ENCODE measurements around the gene COL27A1. TPM values are rescaled to one million over a fixed set of nuclear protein-coding genes. Genes with fewer than 3 reads are reported as not detected.

Gene COL27A1
- total RNA-seq, 1 donor from 2014 or later = 4.3 TPM

GRCh38 chr9:114313186-114313585 is 157.8 kb downstream of the COL27A1 start:
- no peak overlapping the region for H3K27ac Mint-ChIP-seq
- no peaks in the 10 kb centered on the region for H3K9me3 ChIP-seq (ENCODE audit: low read depth)

GRCh38 chr9:114314256-114314867 is 159.0 kb downstream of the COL27A1 start:
- TF ChIP-seq EZH2 (IDR thresholded peaks at IDR 0.05) (no peak), CTCF (IDR thresholded peaks at IDR 0.05) (no peak), EZH2phosphoT487 (IDR thresholded peaks at IDR 0.05) (no peak)
- no peaks in the 10 kb centered on the region for H3K27me3 ChIP-seq

More at GRCh38 chr9:114313186-114313585, 157.8 kb downstream of the COL27A1 start:
- no peak overlapping the region for H3K4me2 ChIP-seq
- H4K20me1 ChIP-seq (ENCODE audit: low read depth) = no peaks in the 10 kb centered on the region
- peaks cover 6% of the 10 kb centered on the region for H3F3A ChIP-seq (ENCODE audit: low read depth)
- Mint-ChIP-seq H3K4me3 (no peak overlapping the region), H3K36me3 (peaks cover 2% of the 10 kb centered on the region), H3K9me3 (no peaks in the 10 kb centered on the region), H3K27me3 (ENCODE audit: insufficient read depth, low read depth) (peaks cover 8% of the 10 kb centered on the region), H3K4me1 (peaks cover 9% of the 10 kb centered on the region)
- H3K36me3 ChIP-seq = no peaks in the 10 kb centered on the region
- no peaks in the 10 kb centered on the region for H3K27me3 ChIP-seq
- H3K4me1 ChIP-seq = peaks cover 8% of the 10 kb centered on the region
- H3K4me3 ChIP-seq = no peak overlapping the region
- TF ChIP-seq EZH2 (IDR thresholded peaks at IDR 0.05) (no peak), EZH2phosphoT487 (IDR thresholded peaks at IDR 0.05) (no peak), CTCF (IDR thresholded peaks at IDR 0.05) (no peak)
- no peak overlapping the region for H3K9ac ChIP-seq
- no peak for DNase-seq (ENCODE audit: low spot score)
- no peaks in the 10 kb centered on the region for H3K79me2 ChIP-seq (ENCODE audit: low read depth)
- H3K27ac ChIP-seq = no peak overlapping the region
- H2AFZ ChIP-seq (replicated peaks) = no peak overlapping the region

GRCh38 chr9:114314881-114315722 is 159.8 kb downstream of the COL27A1 start:
- Mint-ChIP-seq H3K36me3 (no peaks in the 10 kb centered on the region), H3K27me3 (ENCODE audit: insufficient read depth, low read depth) (peaks cover 8% of the 10 kb centered on the region), H3K9me3 (no peaks in the 10 kb centered on the region), H3K4me3 (no peak overlapping the region), H3K27ac (peak overlapping the region; percentile 93), H3K4me1 (peaks cover 9% of the 10 kb centered on the region)
- no peak overlapping the region for H3K4me3 ChIP-seq
- no peak overlapping the region for H3K9ac ChIP-seq
- no peak overlapping the region for H2AFZ ChIP-seq (replicated peaks)
- H3K4me1 ChIP-seq = peaks cover 8% of the 10 kb centered on the region
- no peaks in the 10 kb centered on the region for H3K27me3 ChIP-seq
- H3K9me3 ChIP-seq (ENCODE audit: low read depth) = no peaks in the 10 kb centered on the region
- no peak for DNase-seq (ENCODE audit: low spot score)
- no peaks in the 10 kb centered on the region for H3K36me3 ChIP-seq
- no peak overlapping the region for H3K4me2 ChIP-seq
- TF ChIP-seq EZH2 (IDR thresholded peaks at IDR 0.05) (no peak), EZH2phosphoT487 (IDR thresholded peaks at IDR 0.05) (no peak), CTCF (IDR thresholded peaks at IDR 0.05) (no peak)
- peaks cover 6% of the 10 kb centered on the region for H3F3A ChIP-seq (ENCODE audit: low read depth)
- no peak overlapping the region for H3K27ac ChIP-seq
- no peaks in the 10 kb centered on the region for H3K79me2 ChIP-seq (ENCODE audit: low read depth)
- no peaks in the 10 kb centered on the region for H4K20me1 ChIP-seq (ENCODE audit: low read depth)

More at GRCh38 chr9:114314256-114314867, 159.0 kb downstream of the COL27A1 start:
- Mint-ChIP-seq H3K36me3 (peaks cover 2% of the 10 kb centered on the region), H3K4me3 (no peak overlapping the region), H3K4me1 (peaks cover 9% of the 10 kb centered on the region), H3K9me3 (no peaks in the 10 kb centered on the region), H3K27me3 (ENCODE audit: insufficient read depth, low read depth) (peaks cover 8% of the 10 kb centered on the region), H3K27ac (peak overlapping the region; percentile 93)
- Histone ChIP-seq H3K27ac (no peak overlapping the region), H3K4me2 (no peak overlapping the region), H3F3A (ENCODE audit: low read depth) (peaks cover 6% of the 10 kb centered on the region), H3K4me1 (peaks cover 8% of the 10 kb centered on the region), H3K9me3 (ENCODE audit: low read depth) (no peaks in the 10 kb centered on the region), H3K9ac (no peak overlapping the region), H3K4me3 (no peak overlapping the region), H4K20me1 (ENCODE audit: low read depth) (no peaks in the 10 kb centered on the region), H3K36me3 (no peaks in the 10 kb centered on the region), H3K79me2 (ENCODE audit: low read depth) (no peaks in the 10 kb centered on the region), H2AFZ (replicated peaks) (no peak overlapping the region)
- DNase-seq (ENCODE audit: low spot score) = no peak
